Measurements from ENCODE around the gene YY1. TPM values are rescaled to one million over a fixed set of nuclear protein-coding genes. Genes with fewer than 3 reads are reported as not detected.

The YY1 gene
- total and polyA plus RNA-seq, 2 of the 8 experiments (the other 6 are each of a cell fraction or from before 2014, with no cell fraction given), result 26.4 to 106 TPM

DNA sequence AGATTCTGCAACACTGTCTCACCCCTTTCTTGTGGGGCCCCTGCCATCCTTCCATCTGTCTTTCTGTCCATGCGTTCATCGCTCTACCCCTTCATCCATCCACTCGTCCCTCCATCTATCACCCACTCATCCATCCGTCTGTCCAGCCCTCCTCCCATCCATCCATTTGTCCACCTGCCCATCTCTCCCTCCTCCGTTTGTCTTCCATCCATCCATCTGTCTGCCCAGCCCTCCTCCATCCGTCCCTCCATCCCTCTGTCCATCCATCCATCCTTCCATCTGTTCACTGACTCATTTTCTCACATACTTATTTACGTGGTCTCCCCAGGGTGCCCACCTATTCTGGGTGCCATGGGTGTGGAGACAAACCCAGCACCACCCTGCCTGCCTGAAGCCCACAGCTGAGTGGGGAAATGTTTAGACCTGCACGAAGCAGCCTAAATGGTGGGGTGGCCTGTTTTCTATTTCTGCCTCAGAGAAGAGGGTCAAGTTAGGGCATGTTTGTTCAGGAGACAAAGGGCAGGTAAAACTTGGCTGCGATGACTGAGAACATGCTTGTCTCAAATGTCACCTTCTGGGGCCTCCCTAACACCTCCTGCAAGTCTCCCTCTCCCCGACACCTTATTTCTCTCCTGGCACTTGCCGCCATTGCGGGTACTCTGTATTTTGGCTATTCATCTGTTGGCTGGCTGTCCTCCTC lies 81.4 kb downstream of the YY1 start:
- Histone ChIP-seq H3K27me3 (replicated peaks in 1 of 4; ENCODE audit: control insufficient read depth in 3 of 4, extremely low read depth in 1 of 4, insufficient read depth in 3 of 4, low read length in 3 of 4) (no peaks in the 10 kb centered on the region; a peak in 2 of 7 replicates), H2AFZ (ENCODE audit: low read length) (no peak overlapping the region), H2BK15ac (ENCODE audit: low read length) (no peak overlapping the region), H3K9ac (replicated peaks in 1 of 4; ENCODE audit: extremely low read depth in 1 of 4, low read depth in 3 of 4, low read length in 3 of 4) (no peak overlapping the region), H3K56ac (replicated peaks; ENCODE audit: insufficient read length, low read depth, low read length) (no peak overlapping the region), H3K27ac (ENCODE audit: low read depth, low read length) (no peak overlapping the region), H2BK12ac (ENCODE audit: low read depth, low read length) (peak overlapping the region; percentile 81; the same call in 1 of the 2 replicates), H3K23me2 (ENCODE audit: low read depth, low read length) (no peaks in the 10 kb centered on the region; the same call in 1 of the 2 replicates), H4K91ac (replicated peaks; ENCODE audit: insufficient read length, low read length) (peak overlapping the region; percentile 42), H4K8ac (ENCODE audit: extremely low read depth, insufficient read depth, low read length) (no peak overlapping the region), H3K18ac (ENCODE audit: extremely low read depth, low read length) (0 out of 2 replicates have a peak overlapping the region, but pooled peaks have one; percentile 72), H3K4me3 (ENCODE audit: extremely low read depth in 1 of 4, insufficient read depth in 2 of 4, low read depth in 3 of 4, low read length in 4 of 4) (no peak overlapping the region), H3K23ac (ENCODE audit: insufficient read length) (no peak overlapping the region), H3K4me1 (replicated peaks in 1 of 4; ENCODE audit: control insufficient read depth in 3 of 4, insufficient read depth in 4 of 4, low read length in 3 of 4) (peaks cover 0 to 2% (median 0%) of the 10 kb centered on the region in 4 experiments; a peak in 3 of 7 replicates), H3K9me3 (ENCODE audit: insufficient read depth in 2 of 2, low read depth in 1 of 2, low read length in 1 of 2) (no peaks in the 10 kb centered on the region), H3K79me1 (ENCODE audit: low read depth, low read length) (no peaks in the 10 kb centered on the region), H3K79me2 (ENCODE audit: control insufficient read depth in 1 of 2, insufficient read depth in 2 of 2, low read length in 2 of 2) (no peaks in the 10 kb centered on the region), H4K20me1 (replicated peaks in 1 of 2; ENCODE audit: control insufficient read depth in 1 of 2, insufficient read depth in 2 of 2, low read length in 2 of 2) (no peaks in the 10 kb centered on the region), H2BK20ac (ENCODE audit: low read length) (peak overlapping the region; percentile 8; the same call in 1 of the 2 replicates), H2BK5ac (ENCODE audit: low read depth, low read length) (peak overlapping the region; percentile 78; the same call in 1 of the 2 replicates), H3K4me2 (ENCODE audit: insufficient read depth in 1 of 2, low read depth in 2 of 2, low read length in 2 of 2) (no peak overlapping the region), H3K14ac (ENCODE audit: insufficient read length) (no peak overlapping the region), H2BK120ac (replicated peaks; ENCODE audit: low read depth, low read length) (no peak overlapping the region), H3K4ac (replicated peaks; ENCODE audit: insufficient read length, low read depth, low read length) (no peak overlapping the region), H2AK5ac (ENCODE audit: low read depth, low read length) (no peak overlapping the region), H3K36me3 (ENCODE audit: control insufficient read depth in 2 of 4, insufficient read depth in 4 of 4, low read length in 3 of 4) (no peaks in the 10 kb centered on the region), H4K5ac (ENCODE audit: insufficient read length, low read depth, low read length) (no peak overlapping the region)
- DNase-seq (ENCODE audit: low read depth in 1 of 2, low spot score in 2 of 2) (no peak), FAIRE-seq (no peak)
- ChIA-PET POLR2A (ENCODE audit: partially characterized antibody) (interaction anchor here (2.3 kb wide), 1 partner anchor 12 kb away, joined by 22 read pairs; no protein-coding TSS in a partner anchor), CTCF (ENCODE audit: partially characterized antibody) (interaction anchor here (3.0 kb wide), 1 partner anchor 10 kb away, joined by 13 read pairs; no protein-coding TSS in a partner anchor)
- WGBS, 2 experiments (ENCODE audit: extremely low coverage in 1 of 2, insufficient coverage in 1 of 2, insufficient read length in 1 of 2, insufficient replicate concordance in 2 of 2, low coverage in 1 of 2, low lambda C conversion rate in 2 of 2, missing lambda C conversion rate in 1 of 2), result 92 to 100% methylated on average over 4 to 12 of the region's 12 CpGs
- TF ChIP-seq BRCA1 (IDR thresholded peaks at IDR 0.05; ENCODE audit: low read depth, low read length), result no peak
